GM12872 (cell line): Measurements from ENCODE around the gene DPRX.

ENCODE experiments used
- CTCF ChIP-seq: IDR thresholded peaks from 3 replicates; pipeline ENCODE4 v1.5.1; 2011; ENCODE audit warnings: low read depth, mild to moderate bottlenecking, low read length, moderate library complexity; ENCODE audit not compliant: insufficient read depth

DPRX gene

GRCh38 chr19:53631949-53632407, at the start of gene DPRX:
DPRX (plus strand) TSS chr19:53631999; CDS start chr19:53632107, 108 bp downstream.
- no peak for TF ChIP-seq CTCF

- TF ChIP-seq CTCF = no peak
These were observed 48.6 kb upstream of the DPRX start for GRCh38 chr19:53583181-53583580.

- TF ChIP-seq CTCF = no peak
These were observed 45.5 kb upstream of the DPRX start for GRCh38 chr19:53586277-53586691.

- no peak for TF ChIP-seq CTCF
These were observed 36.8 kb upstream of the DPRX start for GRCh38 chr19:53594811-53595509.

- TF ChIP-seq CTCF = no peak
These were observed 36.3 kb upstream of the DPRX start for GRCh38 chr19:53595510-53595867.

- no peak for TF ChIP-seq CTCF
These were observed 35.7 kb upstream of the DPRX start for GRCh38 chr19:53596056-53596455.

GRCh38 chr19:53597023-53597422, 34.8 kb upstream of the DPRX start:
- no peak for TF ChIP-seq CTCF
